HepG2 (cell line): ENCODE measurements around the gene H2AZ2. TPM values are rescaled to one million over a fixed set of nuclear protein-coding genes. Genes with fewer than 3 reads are reported as not detected.

ENCODE experiments used
- ATAC-seq: fragments of 200-7000 bp; cut with Tn5 transposase; 3 replicates; pipeline ENCODE4 v1.9.1; 2020; ENCODE audit warnings: mild to moderate bottlenecking, moderate library complexity
- BruUV-seq: library from RNA; stranded (reverse); fragments of 400-500 nt; replicated peaks from 2 replicates; lab custom pipeline; 2021; lab: Mats Ljungman, UMichigan
- CTCF ChIA-PET: fragments of 300-600 bp; formaldehyde crosslinking; extraction: SDS; loops from one replicate; lab custom pipeline; 2021; ENCODE audit warnings: low total read pairs, inconsistent platforms, low intra/inter-chr PET ratio; lab: Yijun Ruan, JAX
- POLR2A ChIA-PET: fragments of 350-600 bp; sonication (Branson Sonifier 250); formaldehyde crosslinking; loops from one replicate; lab custom pipeline; 2020; ENCODE audit warnings: antibody characterized with exemption, inconsistent platforms; lab: Yijun Ruan, JAX
- DNase-seq: peaks from one replicate; pipeline ENCODE4 v3.0.0-alpha.2; 2015; ENCODE audit warnings: low spot score
- FAIRE-seq: peaks from 3 replicates; lab custom pipeline; 2011; peaks lifted over from hg19 to GRCh38; lab: Jason Lieb, UNC
- H2AFZ ChIP-seq: one replicate; pipeline ENCODE4 v1.6.1; 2011; ENCODE audit warnings: low read length, inconsistent platforms
- H3K27ac ChIP-seq: fragments of 300-600 bp; 3 replicates; pipeline ENCODE4 v1.8.0; 2011; ENCODE audit warnings: mixed run types, mild to moderate bottlenecking, mixed read lengths, low read length, inconsistent platforms; ENCODE audit not compliant: insufficient read depth; ENCODE audit errors: extremely low read length
- H3K27me3 ChIP-seq, 2 experiments: fragments of 200-600 bp in 1 of 2; 2 replicates in 1 of 2; 3 replicates in 1 of 2; pipeline versions ENCODE4 v1.6.0 to v1.8.0; 2011; ENCODE audit warnings: low read length in 2 of 2, mild to moderate bottlenecking in 2 of 2, moderate library complexity in 2 of 2, inconsistent platforms in 1 of 2; ENCODE audit not compliant: insufficient read depth in 2 of 2, control insufficient read depth in 1 of 2
- H3K36me3 ChIP-seq, 2 experiments: fragments of 200-600 bp in 1 of 2; replicated peaks in 1 of 2; 2 replicates in 1 of 2; 3 replicates in 1 of 2; pipeline versions ENCODE4 v1.5.1 to v1.8.0; 2011; ENCODE audit warnings: low read length in 2 of 2, inconsistent platforms in 1 of 2; ENCODE audit not compliant: insufficient read depth in 2 of 2, control insufficient read depth in 1 of 2
- H3K4me1 ChIP-seq: 2 replicates; pipeline ENCODE4 v1.5.1; 2012; ENCODE audit warnings: low read length, inconsistent platforms; ENCODE audit not compliant: insufficient read depth
- H3K4me2 ChIP-seq: 2 replicates; pipeline ENCODE4 v1.6.0; 2011; ENCODE audit warnings: low read depth, low read length, inconsistent platforms
- H3K4me3 ChIP-seq, 3 experiments: fragments of 200-600 bp in 1 of 3; sonication (generic), shearing (Covaris generic) in 1 of 3; replicated peaks in 1 of 3; 2 replicates each; pipeline ENCODE4 v1.5.1; 2011 to 2016; ENCODE audit warnings: low read length in 3 of 3, inconsistent platforms in 2 of 3, low read depth in 2 of 3, mild to moderate bottlenecking in 2 of 3, control low read depth in 1 of 3, mixed read lengths in 1 of 3; ENCODE audit not compliant: insufficient read depth in 1 of 3
- H3K79me2 ChIP-seq: one replicate; pipeline ENCODE4 v1.6.1; 2011; ENCODE audit warnings: low read length, inconsistent platforms; ENCODE audit not compliant: insufficient read depth
- H3K9ac ChIP-seq: 2 replicates; pipeline ENCODE4 v1.6.0; 2011; ENCODE audit warnings: mild to moderate bottlenecking, low read depth, low read length, inconsistent platforms; ENCODE audit not compliant: insufficient read depth
- H3K9me3 ChIP-seq: 2 replicates; pipeline ENCODE4 v1.5.1; 2012; ENCODE audit warnings: mild to moderate bottlenecking, low read length
- H4K20me1 ChIP-seq: 2 replicates; pipeline ENCODE4 v1.6.0; 2011; ENCODE audit warnings: inconsistent platforms, mild to moderate bottlenecking, low read length, moderate library complexity; ENCODE audit not compliant: insufficient read depth
- ARNT ChIP-seq: fragments of 450-650 bp; IDR thresholded peaks from 2 replicates; pipeline ENCODE4 v1.6.1; 2017
- BHLHE40 ChIP-seq: IDR thresholded peaks from 2 replicates; pipeline ENCODE4 v1.6.1; 2011; ENCODE audit warnings: low read length, improper control_type of control experiment
- SPEN ChIP-seq: sonication (generic); formaldehyde crosslinking; IDR thresholded peaks from 2 replicates; pipeline ENCODE4 v1.5.1; 2020; ENCODE audit warnings: low read depth, mild to moderate bottlenecking, missing genetic modification reagents
- ZBTB38 ChIP-seq: sonication (generic); formaldehyde crosslinking; IDR thresholded peaks from 2 replicates; pipeline ENCODE4 v1.5.1; 2020; ENCODE audit warnings: mild to moderate bottlenecking, missing genetic modification reagents
- ZC3H13 ChIP-seq: sonication (generic); formaldehyde crosslinking; IDR thresholded peaks from 2 replicates; pipeline ENCODE4 v1.8.1; 2023; ENCODE audit warnings: mild to moderate bottlenecking, missing genetic modification reagents, moderate library complexity
- ZMYM4 ChIP-seq: sonication (generic); formaldehyde crosslinking; IDR thresholded peaks from 2 replicates; pipeline ENCODE4 v1.8.1; 2023; ENCODE audit warnings: mild to moderate bottlenecking, missing genetic modification reagents
- ZNF136 ChIP-seq: sonication (generic); formaldehyde crosslinking; IDR thresholded peaks from 2 replicates; pipeline ENCODE4 v1.8.1; 2022; ENCODE audit warnings: low read depth, mild to moderate bottlenecking, moderate library complexity, missing genetic modification reagents
- WGBS: methylation state at CpG from one replicate; pipeline ENCODE4 v1.1.6; 2017; ENCODE audit warnings: low lambda C conversion rate; 5-methylcytosine and 5-hydroxymethylcytosine counted together
- in situ Hi-C: cut with HindIII; loops from 2 replicates; pipeline ENCODE4 v1.10.0; 2017; ENCODE audit warnings: low pct_unique_long_range_greater_than_20kb; ENCODE audit not compliant: extremely low pct_ligation_motif_present
- intact Hi-C: fragments of 100-400 bp; cut with micrococcal nuclease; formaldehyde crosslinking; loops from one replicate; pipeline ENCODE4 v1.10.0; 2022; ENCODE audit not compliant: unreplicated experiment
- polyA plus RNA-seq, 8 experiments: library from polyadenylated mRNA; depleted of rRNA in 3 of 8; stranded (reverse) in 7 of 8; unstranded in 1 of 8; fragments of >200 nt; fragmentation: Illumina TruSeq in 4 of 8; extraction: Trizol in 4 of 8; gene quantifications; 2 replicates each; pipeline versions ENCODE4 v1.2.1 to v1.2.3, GENCODE V29; 2011 to 2016; ENCODE audit warnings: low read depth in 4 of 8, missing spikeins in 1 of 8, mixed read lengths in 1 of 8; ENCODE audit not compliant: insufficient read depth in 1 of 8
- total RNA-seq, 5 experiments: library from RNA; depleted of rRNA; stranded (reverse); fragments of >200 nt; fragmentation: Illumina TruSeq; extraction: Trizol; gene quantifications; 2 replicates each; pipeline ENCODE4 v1.2.3, GENCODE V29; 2016; ENCODE audit warnings: low read depth in 1 of 5
- TF ChIP-seq, protein P1 (sequence below): sonication (generic); formaldehyde crosslinking; IDR thresholded peaks from 2 replicates; pipeline ENCODE4 v1.9.0; 2022; ENCODE audit warnings: missing genetic modification reagents, mild to moderate bottlenecking, borderline replicate concordance

H2AZ2 gene
- total and polyA plus RNA-seq, 2 of the 13 experiments (the other 11 are each of a cell fraction or from before 2014, with no cell fraction given): 121 to 223 TPM

DNA sequence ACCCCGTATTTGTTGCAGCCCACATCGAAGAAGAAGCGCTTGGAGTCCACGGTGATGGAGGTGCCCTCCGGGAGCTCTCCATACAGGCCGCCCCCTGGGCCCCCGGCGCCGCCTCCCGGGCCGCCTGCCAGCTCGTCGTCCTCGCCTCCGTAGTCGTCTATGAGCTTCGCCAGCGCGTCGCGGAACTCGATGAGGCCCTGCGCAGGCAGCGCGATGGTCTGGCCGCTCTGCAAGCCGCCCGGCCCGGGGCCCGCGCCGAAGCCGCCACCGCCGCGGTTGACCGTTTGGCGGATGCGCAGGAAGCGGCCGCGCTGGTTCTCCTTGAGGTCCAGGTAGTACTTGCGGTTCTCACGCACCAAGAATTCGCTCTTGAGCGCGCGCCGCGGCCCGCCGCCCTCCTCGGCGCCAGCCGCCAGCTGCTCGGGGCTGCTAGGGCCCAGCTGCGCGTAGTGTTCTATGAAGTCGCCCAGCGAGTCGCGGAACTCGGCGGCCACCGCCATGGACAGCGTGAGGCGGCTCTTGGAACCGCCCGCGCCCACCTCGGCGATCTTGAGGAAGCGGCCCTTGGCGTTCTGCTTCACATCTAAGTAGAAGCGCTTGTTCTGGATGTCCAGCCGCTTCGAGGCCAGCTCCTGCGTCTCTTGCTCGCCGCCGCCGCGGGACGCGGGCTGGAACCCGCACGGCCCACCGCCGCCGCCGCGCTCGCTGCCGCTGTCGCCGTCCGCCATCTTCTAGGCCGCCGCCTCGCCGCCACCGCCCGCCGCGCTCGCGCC lies 36.9 kb upstream of the H2AZ2 start (continued):
- TF ChIP-seq, protein P1, sequence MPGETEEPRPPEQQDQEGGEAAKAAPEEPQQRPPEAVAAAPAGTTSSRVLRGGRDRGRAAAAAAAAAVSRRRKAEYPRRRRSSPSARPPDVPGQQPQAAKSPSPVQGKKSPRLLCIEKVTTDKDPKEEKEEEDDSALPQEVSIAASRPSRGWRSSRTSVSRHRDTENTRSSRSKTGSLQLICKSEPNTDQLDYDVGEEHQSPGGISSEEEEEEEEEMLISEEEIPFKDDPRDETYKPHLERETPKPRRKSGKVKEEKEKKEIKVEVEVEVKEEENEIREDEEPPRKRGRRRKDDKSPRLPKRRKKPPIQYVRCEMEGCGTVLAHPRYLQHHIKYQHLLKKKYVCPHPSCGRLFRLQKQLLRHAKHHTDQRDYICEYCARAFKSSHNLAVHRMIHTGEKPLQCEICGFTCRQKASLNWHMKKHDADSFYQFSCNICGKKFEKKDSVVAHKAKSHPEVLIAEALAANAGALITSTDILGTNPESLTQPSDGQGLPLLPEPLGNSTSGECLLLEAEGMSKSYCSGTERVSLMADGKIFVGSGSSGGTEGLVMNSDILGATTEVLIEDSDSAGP (CRISPR knock-in tag): peak; percentile 13; the same call in 1 of the 2 replicates

DNA sequence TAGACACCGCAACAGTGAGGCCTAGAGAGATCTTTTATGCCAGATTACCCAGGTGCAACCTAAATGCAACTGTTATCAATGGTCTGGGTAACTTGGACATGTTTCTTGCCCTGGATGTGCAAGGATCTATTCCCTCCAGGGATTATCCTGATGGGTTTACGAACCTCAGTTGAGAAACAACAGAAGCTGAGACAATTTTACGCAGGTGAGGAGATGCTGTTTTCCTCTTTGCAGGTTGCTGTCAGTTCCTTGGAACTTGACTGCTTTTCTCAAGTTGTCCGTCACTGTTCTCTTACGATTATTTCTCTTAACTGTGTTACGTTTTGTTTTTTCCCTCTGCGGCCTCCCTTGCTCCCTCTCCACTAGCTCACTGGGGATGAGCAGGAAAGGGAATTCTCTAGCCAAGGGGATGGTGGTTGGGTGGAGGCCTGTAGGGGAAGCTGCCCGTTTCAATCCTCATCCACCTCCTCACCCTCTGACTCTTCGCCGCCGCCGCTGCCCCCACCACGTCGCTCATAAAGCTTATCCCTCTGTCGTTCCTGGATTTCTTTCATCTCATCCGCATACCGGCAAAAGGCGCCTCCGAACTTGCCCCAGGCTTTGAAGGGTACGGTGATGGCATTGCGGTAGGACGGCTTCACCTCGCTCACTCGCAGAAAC lies 36.2 kb upstream of the H2AZ2 start:
- no peaks in the 10 kb centered on the region for H3K9me3 ChIP-seq
- FAIRE-seq: no peak
- TF ChIP-seq SPEN (no peak), ZC3H13 (CRISPR knock-in tag) (peak; percentile 42; the same call in 1 of the 2 replicates), ZBTB38 (CRISPR knock-in tag) (peak; percentile 17; the same call in 1 of the 2 replicates), ARNT (no peak), BHLHE40 (no peak), ZMYM4 (CRISPR knock-in tag) (no peak), ZNF136 (no peak)
- H4K20me1 ChIP-seq: peaks cover 7% of the 10 kb centered on the region; the same call in 1 of the 2 replicates
- peak overlapping the region; percentile 90 for H3K9ac ChIP-seq
- ChIA-PET POLR2A (interaction anchor here (0.8 to 2.2 kb wide), 6 partner anchors 11 to 310 kb away, joined by 3 to 16 read pairs (median 8); partner anchors contain the start of genes CCM2, DDX56, H2AZ2 and TMED4), CTCF (no interaction called here)
- in situ Hi-C loops: no loop called here
- H2AFZ ChIP-seq: no peak overlapping the region
- H3K4me1 ChIP-seq: peaks cover 60% of the 10 kb centered on the region
- BruUV-seq: TSS peak; percentile 56
- WGBS: 79% methylated on average over 24 of the region's 24 CpGs
- intact Hi-C loops: no loop called here
- no peaks in the 10 kb centered on the region for H3K27me3 ChIP-seq
- no peak for ATAC-seq
- DNase-seq: no peak
- no peaks in the 10 kb centered on the region; a peak in 3 of 5 replicates for H3K36me3 ChIP-seq
- H3K4me2 ChIP-seq: peak overlapping the region; percentile 75
- peak overlapping the region; percentile 86 for H3K27ac ChIP-seq
- peak overlapping the region; percentile 73 to 96 (median 88) for H3K4me3 ChIP-seq
- H3K79me2 ChIP-seq: peaks cover 46% of the 10 kb centered on the region
